ENCODE data around the gene MYBBP1A. TPM values are rescaled to one million over a fixed set of nuclear protein-coding genes. Genes with fewer than 3 reads are reported as not detected.

MYBBP1A gene
- total RNA-seq, 5 donors from 2014 or later (not counting 1 experiment from before 2014, with no cell fraction given) = 57.0 to 102 (median 94.2) TPM

GRCh38 chr17:4555873-4556759 lies 932 bp upstream of the MYBBP1A start:
- Mint-ChIP-seq H3K27ac (peak overlapping the region; percentile 97 to 98), H3K9me3 (no peaks in the 10 kb centered on the region), H3K4me3 (peak overlapping the region; percentile 87 to 94 (median 94)), H3K36me3 (peaks cover 6% of the 10 kb centered on the region), H3K4me1 (peaks cover 23 to 31% (median 26%) of the 10 kb centered on the region in 3 donors), H3K27me3 (no peaks in the 10 kb centered on the region)
- H3K9me3 ChIP-seq = no peaks in the 10 kb centered on the region
- peak overlapping the region; percentile 80 for H3K27ac ChIP-seq (ENCODE audit: low read length)
- H3K27me3 ChIP-seq (replicated peaks in 1 of 2; ENCODE audit: control insufficient read depth in 2 of 2, extremely low read depth in 1 of 2, insufficient read depth in 2 of 2, low read length in 1 of 2) = no peaks in the 10 kb centered on the region
- POLR2A ChIA-PET = interaction anchor here in 1 of 2 donors (0.7 kb wide), 1 partner anchor 106 kb away, joined by 3 read pairs; no protein-coding TSS in a partner anchor
- peaks cover 9 to 25% of the 10 kb centered on the region in 2 experiments for H3K4me1 ChIP-seq (ENCODE audit: control insufficient read depth in 1 of 2, extremely low read depth in 1 of 2, insufficient read depth in 2 of 2, low read length in 2 of 2)
- WGBS (ENCODE audit: insufficient coverage) = 83% methylated on average over 9 of the region's 17 CpGs
- peaks cover 12 to 23% of the 10 kb centered on the region in 2 donors for H3K36me3 ChIP-seq (ENCODE audit: control insufficient read depth in 2 of 2, extremely low read depth in 1 of 2, insufficient read depth in 1 of 2, low read length in 1 of 2)
- CTCF ChIA-PET = interaction anchor here (0.7 to 1.0 kb wide), 2 partner anchors 9 to 132 kb away, joined by 3 to 4 read pairs; no protein-coding TSS in a partner anchor
- ATAC-seq (replicated peaks in 1 of 4) (no peak), DNase-seq (no peak)
- peak overlapping the region; percentile 82 to 87 for H3K4me3 ChIP-seq (ENCODE audit: control insufficient read depth in 1 of 2, extremely low read depth in 1 of 2, low read length in 1 of 2)

GRCh38 chr17:4554441-4554996 lies 665 bp downstream of the MYBBP1A start:
- Histone ChIP-seq H3K36me3 (ENCODE audit: control insufficient read depth in 2 of 2, extremely low read depth in 1 of 2, insufficient read depth in 1 of 2, low read length in 1 of 2) (peaks cover 24 to 39% of the 10 kb centered on the region in 2 donors), H3K27ac (ENCODE audit: low read length) (no peak overlapping the region), H3K4me3 (ENCODE audit: control insufficient read depth in 1 of 2, extremely low read depth in 1 of 2, low read length in 1 of 2) (peak overlapping the region; percentile 82 to 87), H3K9me3 (no peaks in the 10 kb centered on the region), H3K4me1 (ENCODE audit: control insufficient read depth in 1 of 2, extremely low read depth in 1 of 2, insufficient read depth in 2 of 2, low read length in 2 of 2) (peaks cover 9 to 25% of the 10 kb centered on the region in 2 experiments), H3K27me3 (replicated peaks in 1 of 2; ENCODE audit: control insufficient read depth in 2 of 2, extremely low read depth in 1 of 2, insufficient read depth in 2 of 2, low read length in 1 of 2) (no peaks in the 10 kb centered on the region)
- 8% methylated on average over 18 of the region's 18 CpGs for WGBS (ENCODE audit: insufficient coverage)
- ATAC-seq (replicated peaks in 1 of 4) = no peak
- ChIA-PET CTCF (no interaction called here), POLR2A (interaction anchor here in 1 of 2 donors (0.7 kb wide), 1 partner anchor 584 kb away, joined by 3 read pairs; no protein-coding TSS in a partner anchor)
- Mint-ChIP-seq H3K27me3 (no peaks in the 10 kb centered on the region), H3K4me1 (peaks cover 23 to 29% (median 26%) of the 10 kb centered on the region in 3 donors), H3K9me3 (no peaks in the 10 kb centered on the region), H3K4me3 (peak overlapping the region; percentile 87 to 94 (median 94)), H3K36me3 (peaks cover 20% of the 10 kb centered on the region), H3K27ac (peak overlapping the region; percentile 27 to 98)
- DNase-seq = peak in 1 of 35 experiments; percentile 6

- CTCF ChIA-PET = interaction anchor here in 1 of 2 donors (0.5 kb wide), 1 partner anchor 288 kb away, joined by 5 read pairs; no protein-coding TSS in a partner anchor
- Histone ChIP-seq H3K4me1 (ENCODE audit: control insufficient read depth in 1 of 2, extremely low read depth in 1 of 2, insufficient read depth in 2 of 2, low read length in 2 of 2) (peaks cover 9 to 25% of the 10 kb centered on the region in 2 experiments), H3K27ac (ENCODE audit: low read length) (no peak overlapping the region), H3K27me3 (replicated peaks in 1 of 2; ENCODE audit: control insufficient read depth in 2 of 2, extremely low read depth in 1 of 2, insufficient read depth in 2 of 2, low read length in 1 of 2) (no peaks in the 10 kb centered on the region), H3K36me3 (ENCODE audit: control insufficient read depth in 2 of 2, extremely low read depth in 1 of 2, insufficient read depth in 1 of 2, low read length in 1 of 2) (peaks cover 24 to 47% of the 10 kb centered on the region in 2 donors), H3K9me3 (no peaks in the 10 kb centered on the region), H3K4me3 (ENCODE audit: control insufficient read depth in 1 of 2, extremely low read depth in 1 of 2, low read length in 1 of 2) (peak overlapping the region in 1 of 2 donors; percentile 82)
- peaks cover 23 to 29% (median 26%) of the 10 kb centered on the region in 3 donors for H3K4me1 Mint-ChIP-seq
- H3K4me3 Mint-ChIP-seq = peak overlapping the region; percentile 87 to 94 (median 94)
- H3K9me3 Mint-ChIP-seq = no peaks in the 10 kb centered on the region
- POLR2A ChIA-PET = no interaction called here
- H3K27me3 Mint-ChIP-seq = no peaks in the 10 kb centered on the region
- WGBS (ENCODE audit: insufficient coverage) = 83% methylated on average over 7 of the region's 9 CpGs
- ATAC-seq (replicated peaks in 1 of 4) = no peak
- peaks cover 20% of the 10 kb centered on the region for H3K36me3 Mint-ChIP-seq
- DNase-seq = no peak
- H3K27ac Mint-ChIP-seq = no peak overlapping the region
Observed at GRCh38 chr17:4553669-4554068, 1.5 kb downstream of the MYBBP1A start.

GRCh38 chr17:4551796-4552525 lies 3.2 kb downstream of the MYBBP1A start:
- no peak overlapping the region for H3K4me3 Mint-ChIP-seq
- ATAC-seq (replicated peaks in 1 of 4) = no peak
- H3K9me3 Mint-ChIP-seq = no peaks in the 10 kb centered on the region
- no peak overlapping the region for H3K27ac ChIP-seq (ENCODE audit: low read length)
- peaks cover 23 to 29% (median 26%) of the 10 kb centered on the region in 3 donors for H3K4me1 Mint-ChIP-seq
- H3K4me1 ChIP-seq (ENCODE audit: control insufficient read depth in 1 of 2, extremely low read depth in 1 of 2, insufficient read depth in 2 of 2, low read length in 2 of 2) = peaks cover 9 to 25% of the 10 kb centered on the region in 2 experiments
- no peak overlapping the region for H3K27ac Mint-ChIP-seq
- no peaks in the 10 kb centered on the region for H3K27me3 ChIP-seq (replicated peaks in 1 of 2; ENCODE audit: control insufficient read depth in 2 of 2, extremely low read depth in 1 of 2, insufficient read depth in 2 of 2, low read length in 1 of 2)
- no peaks in the 10 kb centered on the region for H3K9me3 ChIP-seq
- DNase-seq = no peak
- H3K36me3 Mint-ChIP-seq = peaks cover 24% of the 10 kb centered on the region
- no peak overlapping the region for H3K4me3 ChIP-seq (ENCODE audit: control insufficient read depth in 1 of 2, extremely low read depth in 1 of 2, low read length in 1 of 2)
- WGBS (ENCODE audit: insufficient coverage) = 96% methylated on average over 19 of the region's 27 CpGs
- ChIA-PET POLR2A (no interaction called here), CTCF (no interaction called here)
- H3K36me3 ChIP-seq (ENCODE audit: control insufficient read depth in 2 of 2, extremely low read depth in 1 of 2, insufficient read depth in 1 of 2, low read length in 1 of 2) = peaks cover 35 to 64% of the 10 kb centered on the region in 2 donors
- H3K27me3 Mint-ChIP-seq = no peaks in the 10 kb centered on the region

GRCh38 chr17:4551141-4551540 lies 4.0 kb downstream of the MYBBP1A start:
- Mint-ChIP-seq H3K36me3 (peaks cover 28% of the 10 kb centered on the region), H3K27ac (no peak overlapping the region), H3K9me3 (no peaks in the 10 kb centered on the region), H3K4me1 (peaks cover 21 to 25% (median 22%) of the 10 kb centered on the region in 3 donors), H3K4me3 (no peak overlapping the region), H3K27me3 (no peaks in the 10 kb centered on the region)
- H3K4me1 ChIP-seq (ENCODE audit: control insufficient read depth in 1 of 2, extremely low read depth in 1 of 2, insufficient read depth in 2 of 2, low read length in 2 of 2) = peaks cover 9 to 24% of the 10 kb centered on the region in 2 experiments
- CTCF ChIA-PET = no interaction called here
- no peak overlapping the region for H3K27ac ChIP-seq (ENCODE audit: low read length)
- H3K36me3 ChIP-seq (ENCODE audit: control insufficient read depth in 2 of 2, extremely low read depth in 1 of 2, insufficient read depth in 1 of 2, low read length in 1 of 2) = peaks cover 35 to 72% of the 10 kb centered on the region in 2 donors
- H3K4me3 ChIP-seq (ENCODE audit: control insufficient read depth in 1 of 2, extremely low read depth in 1 of 2, low read length in 1 of 2) = no peak overlapping the region
- DNase-seq (no peak), ATAC-seq (replicated peaks in 1 of 4) (no peak)
- POLR2A ChIA-PET = no interaction called here
- H3K9me3 ChIP-seq = no peaks in the 10 kb centered on the region
- no peaks in the 10 kb centered on the region for H3K27me3 ChIP-seq (replicated peaks in 1 of 2; ENCODE audit: control insufficient read depth in 2 of 2, extremely low read depth in 1 of 2, insufficient read depth in 2 of 2, low read length in 1 of 2)
- 82% methylated on average over 5 of the region's 8 CpGs for WGBS (ENCODE audit: insufficient coverage)

GRCh38 chr17:4550534-4551039 lies 4.6 kb downstream of the MYBBP1A start:
- Histone ChIP-seq H3K36me3 (ENCODE audit: control insufficient read depth in 2 of 2, extremely low read depth in 1 of 2, insufficient read depth in 1 of 2, low read length in 1 of 2) (peaks cover 35 to 76% of the 10 kb centered on the region in 2 donors), H3K9me3 (no peaks in the 10 kb centered on the region), H3K27ac (ENCODE audit: low read length) (no peak overlapping the region), H3K4me1 (ENCODE audit: control insufficient read depth in 1 of 2, extremely low read depth in 1 of 2, insufficient read depth in 2 of 2, low read length in 2 of 2) (peaks cover 6 to 19% of the 10 kb centered on the region in 2 experiments), H3K27me3 (replicated peaks in 1 of 2; ENCODE audit: control insufficient read depth in 2 of 2, extremely low read depth in 1 of 2, insufficient read depth in 2 of 2, low read length in 1 of 2) (no peaks in the 10 kb centered on the region), H3K4me3 (ENCODE audit: control insufficient read depth in 1 of 2, extremely low read depth in 1 of 2, low read length in 1 of 2) (no peak overlapping the region)
- Mint-ChIP-seq H3K4me1 (peaks cover 16 to 20% (median 16%) of the 10 kb centered on the region in 3 donors), H3K9me3 (no peaks in the 10 kb centered on the region), H3K36me3 (peaks cover 28% of the 10 kb centered on the region), H3K27ac (no peak overlapping the region), H3K4me3 (no peak overlapping the region), H3K27me3 (no peaks in the 10 kb centered on the region)
- no peak for DNase-seq
- ATAC-seq (replicated peaks in 1 of 4) = no peak
- WGBS (ENCODE audit: insufficient coverage) = 96% methylated on average over 13 of the region's 16 CpGs
- CTCF ChIA-PET = no interaction called here
- POLR2A ChIA-PET = no interaction called here

Data from T-cell (primary cell).